Panc1 (cell line): ENCODE measurements around the gene CDADC1.

Source experiments
- POLR2AphosphoS5 ChIP-seq: IDR thresholded peaks from 2 replicates; pipeline ENCODE4 v1.6.1; 2012; ENCODE audit warnings: mild to moderate bottlenecking, low read depth, low read length, moderate library complexity
- SIN3A ChIP-seq: IDR thresholded peaks from 2 replicates; pipeline ENCODE4 v1.6.1; 2012; ENCODE audit warnings: low read depth, mild to moderate bottlenecking, low read length, moderate library complexity, borderline replicate concordance; ENCODE audit not compliant: insufficient read depth
- TF ChIP-seq, protein P1 (sequence below): fragments of 450-650 bp; IDR thresholded peaks from 2 replicates; pipeline ENCODE4 v1.5.1; 2017; ENCODE audit warnings: mild to moderate bottlenecking
- TF ChIP-seq, protein P2 (sequence below), 2 experiments: IDR thresholded peaks; 2 replicates each; pipeline ENCODE4 v1.6.1; 2011 to 2012; ENCODE audit warnings: low read depth in 2 of 2, control low read depth in 1 of 2, low read length in 1 of 2, mild to moderate bottlenecking in 1 of 2, moderate library complexity in 1 of 2; ENCODE audit not compliant: insufficient read depth in 1 of 2

DNA sequence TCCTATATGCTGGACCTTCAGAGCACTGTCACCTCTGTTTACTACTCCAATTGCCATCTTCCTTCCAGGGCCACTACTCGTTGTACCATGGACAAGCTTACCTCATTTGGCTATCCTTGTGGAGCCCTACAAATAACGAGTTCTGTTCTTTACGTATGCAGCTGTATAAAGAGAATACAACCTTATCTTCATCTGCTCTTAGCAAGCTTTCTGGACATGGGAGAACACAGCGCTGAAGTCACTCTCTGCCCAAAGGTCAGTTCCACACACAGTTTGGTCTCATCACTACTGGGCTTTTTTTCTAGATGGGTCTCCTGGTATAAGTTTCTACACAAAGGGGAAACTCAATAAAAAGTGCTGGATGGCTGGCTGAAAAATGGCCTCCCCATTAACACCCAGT, 88.9 kb downstream of the CDADC1 start:
- TF ChIP-seq, protein P1, sequence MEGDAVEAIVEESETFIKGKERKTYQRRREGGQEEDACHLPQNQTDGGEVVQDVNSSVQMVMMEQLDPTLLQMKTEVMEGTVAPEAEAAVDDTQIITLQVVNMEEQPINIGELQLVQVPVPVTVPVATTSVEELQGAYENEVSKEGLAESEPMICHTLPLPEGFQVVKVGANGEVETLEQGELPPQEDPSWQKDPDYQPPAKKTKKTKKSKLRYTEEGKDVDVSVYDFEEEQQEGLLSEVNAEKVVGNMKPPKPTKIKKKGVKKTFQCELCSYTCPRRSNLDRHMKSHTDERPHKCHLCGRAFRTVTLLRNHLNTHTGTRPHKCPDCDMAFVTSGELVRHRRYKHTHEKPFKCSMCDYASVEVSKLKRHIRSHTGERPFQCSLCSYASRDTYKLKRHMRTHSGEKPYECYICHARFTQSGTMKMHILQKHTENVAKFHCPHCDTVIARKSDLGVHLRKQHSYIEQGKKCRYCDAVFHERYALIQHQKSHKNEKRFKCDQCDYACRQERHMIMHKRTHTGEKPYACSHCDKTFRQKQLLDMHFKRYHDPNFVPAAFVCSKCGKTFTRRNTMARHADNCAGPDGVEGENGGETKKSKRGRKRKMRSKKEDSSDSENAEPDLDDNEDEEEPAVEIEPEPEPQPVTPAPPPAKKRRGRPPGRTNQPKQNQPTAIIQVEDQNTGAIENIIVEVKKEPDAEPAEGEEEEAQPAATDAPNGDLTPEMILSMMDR = no peak
- TF ChIP-seq SIN3A = no peak
- no peak for TF ChIP-seq POLR2AphosphoS5
- TF ChIP-seq, protein P2, sequence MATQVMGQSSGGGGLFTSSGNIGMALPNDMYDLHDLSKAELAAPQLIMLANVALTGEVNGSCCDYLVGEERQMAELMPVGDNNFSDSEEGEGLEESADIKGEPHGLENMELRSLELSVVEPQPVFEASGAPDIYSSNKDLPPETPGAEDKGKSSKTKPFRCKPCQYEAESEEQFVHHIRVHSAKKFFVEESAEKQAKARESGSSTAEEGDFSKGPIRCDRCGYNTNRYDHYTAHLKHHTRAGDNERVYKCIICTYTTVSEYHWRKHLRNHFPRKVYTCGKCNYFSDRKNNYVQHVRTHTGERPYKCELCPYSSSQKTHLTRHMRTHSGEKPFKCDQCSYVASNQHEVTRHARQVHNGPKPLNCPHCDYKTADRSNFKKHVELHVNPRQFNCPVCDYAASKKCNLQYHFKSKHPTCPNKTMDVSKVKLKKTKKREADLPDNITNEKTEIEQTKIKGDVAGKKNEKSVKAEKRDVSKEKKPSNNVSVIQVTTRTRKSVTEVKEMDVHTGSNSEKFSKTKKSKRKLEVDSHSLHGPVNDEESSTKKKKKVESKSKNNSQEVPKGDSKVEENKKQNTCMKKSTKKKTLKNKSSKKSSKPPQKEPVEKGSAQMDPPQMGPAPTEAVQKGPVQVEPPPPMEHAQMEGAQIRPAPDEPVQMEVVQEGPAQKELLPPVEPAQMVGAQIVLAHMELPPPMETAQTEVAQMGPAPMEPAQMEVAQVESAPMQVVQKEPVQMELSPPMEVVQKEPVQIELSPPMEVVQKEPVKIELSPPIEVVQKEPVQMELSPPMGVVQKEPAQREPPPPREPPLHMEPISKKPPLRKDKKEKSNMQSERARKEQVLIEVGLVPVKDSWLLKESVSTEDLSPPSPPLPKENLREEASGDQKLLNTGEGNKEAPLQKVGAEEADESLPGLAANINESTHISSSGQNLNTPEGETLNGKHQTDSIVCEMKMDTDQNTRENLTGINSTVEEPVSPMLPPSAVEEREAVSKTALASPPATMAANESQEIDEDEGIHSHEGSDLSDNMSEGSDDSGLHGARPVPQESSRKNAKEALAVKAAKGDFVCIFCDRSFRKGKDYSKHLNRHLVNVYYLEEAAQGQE (IDR thresholded peaks at IDR 0.05; ENCODE audit: insufficient read depth in 1 of 2, low read depth in 2 of 2, low read length in 1 of 2) = no peak
